Ramos (cell line): ENCODE results near the gene RAPGEF4.

ENCODE experiments used
- in situ Hi-C: fragments of 300-500 bp; cut with MboI; formaldehyde crosslinking; loops from one replicate; pipeline ENCODE4 v1.14.3; 2022; ENCODE audit warnings: low sequenced_read_pairs; ENCODE audit not compliant: unreplicated experiment

The RAPGEF4 gene

GRCh38 chr2:172855588-172855987 lies 119.9 kb downstream of the RAPGEF4 start:
- in situ Hi-C loops = no loop called here

- in situ Hi-C loops = no loop called here
Measured at GRCh38 chr2:172856606-172857005, 121.0 kb downstream of the RAPGEF4 start.

GRCh38 chr2:172858473-172858745 lies 122.8 kb downstream of the RAPGEF4 start:
- in situ Hi-C loops = no loop called here

GRCh38 chr2:172859581-172860335 lies 124.1 kb downstream of the RAPGEF4 start:
- in situ Hi-C loops = no loop called here

GRCh38 chr2:172860336-172860707 lies 124.7 kb downstream of the RAPGEF4 start:
- in situ Hi-C loops = no loop called here

GRCh38 chr2:172861098-172861497 lies 125.5 kb downstream of the RAPGEF4 start:
- in situ Hi-C loops = no loop called here

GRCh38 chr2:172861656-172862476 lies 126.2 kb downstream of the RAPGEF4 start:
- in situ Hi-C loops = no loop called here

- in situ Hi-C loops = no loop called here
Measured at GRCh38 chr2:172863341-172863740, 127.7 kb downstream of the RAPGEF4 start.

GRCh38 chr2:172864182-172864581 lies 128.5 kb downstream of the RAPGEF4 start:
- in situ Hi-C loops = no loop called here

GRCh38 chr2:172865422-172865821 lies 129.8 kb downstream of the RAPGEF4 start:
- in situ Hi-C loops = no loop called here

GRCh38 chr2:172869861-172870260 lies 134.2 kb downstream of the RAPGEF4 start:
- in situ Hi-C loops = no loop called here

GRCh38 chr2:172870396-172870795 lies 134.8 kb downstream of the RAPGEF4 start:
- in situ Hi-C loops = no loop called here

- in situ Hi-C loops = no loop called here
Measured at GRCh38 chr2:172877826-172878225, 142.2 kb downstream of the RAPGEF4 start.

- in situ Hi-C loops = no loop called here
Measured at GRCh38 chr2:172878260-172878659, 142.6 kb downstream of the RAPGEF4 start.

GRCh38 chr2:172884336-172884735 lies 148.7 kb downstream of the RAPGEF4 start:
- in situ Hi-C loops = no loop called here

GRCh38 chr2:172885996-172886395 lies 150.4 kb downstream of the RAPGEF4 start:
- in situ Hi-C loops = no loop called here

- in situ Hi-C loops = no loop called here
Measured at GRCh38 chr2:172887280-172887679, 151.6 kb downstream of the RAPGEF4 start.

- in situ Hi-C loops = no loop called here
Measured at GRCh38 chr2:172888714-172889669, 153.3 kb downstream of the RAPGEF4 start.

- in situ Hi-C loops = no loop called here
Measured at GRCh38 chr2:172889768-172890430, 154.3 kb downstream of the RAPGEF4 start.

- in situ Hi-C loops = no loop called here
Measured at GRCh38 chr2:172893111-172893510, 157.5 kb downstream of the RAPGEF4 start.
